HEK293 (cell line): ENCODE data around the gene MCM3AP.

ENCODE experiments used
- CTCF ChIA-PET: fragments of 350-600 bp; formaldehyde crosslinking; extraction: SDS; loops from one replicate; lab custom pipeline; 2021; ENCODE audit warnings: antibody characterized with exemption; lab: Yijun Ruan, JAX
- POLR2A ChIA-PET: fragments of 300-600 bp; formaldehyde crosslinking; extraction: SDS; loops from one replicate; lab custom pipeline; 2020; ENCODE audit warnings: antibody characterized with exemption, inconsistent platforms; lab: Yijun Ruan, JAX
- H3K27ac ChIP-seq: fragments of 200-500 bp; sonication (Bioruptor generic); 2 replicates; pipeline ENCODE4 v1.5.1; 2014; ENCODE audit warnings: low read depth, low read length, control low read depth, inconsistent platforms; ENCODE audit errors: extremely low read depth
- H3K36me3 ChIP-seq, 2 experiments: fragments of 200-500 bp in 1 of 2; sonication (Bioruptor generic) in 1 of 2; 1 replicate in 1 of 2; 2 replicates in 1 of 2; pipeline ENCODE4 v1.5.1; 2014 to 2017; ENCODE audit warnings: inconsistent platforms in 2 of 2, low read length in 2 of 2; ENCODE audit not compliant: control insufficient read depth in 2 of 2, insufficient read depth in 1 of 2
- H3K4me1 ChIP-seq: fragments of 200-500 bp; sonication (Bioruptor generic); 2 replicates; pipeline ENCODE4 v1.5.1; 2014; ENCODE audit warnings: mild to moderate bottlenecking, low read length, inconsistent platforms; ENCODE audit not compliant: control insufficient read depth, insufficient read depth
- H3K4me3 ChIP-seq: 2 replicates; pipeline ENCODE4 v1.5.1; 2011; ENCODE audit warnings: low read depth, mild to moderate bottlenecking, control low read depth, low read length, moderate library complexity
- H3K9me3 ChIP-seq: fragments of 200-500 bp; sonication (Bioruptor generic); 2 replicates; pipeline ENCODE4 v1.5.1; 2014; ENCODE audit warnings: low read depth, low read length, inconsistent platforms; ENCODE audit not compliant: control insufficient read depth, insufficient read depth
- BCL11B ChIP-seq: fragments of 450-650 bp; formaldehyde crosslinking; IDR thresholded peaks from 2 replicates; pipeline ENCODE4 v1.5.1; 2016; ENCODE audit warnings: low read depth, missing biosample characterization, missing genetic modification characterization
- EGR2 ChIP-seq: fragments of 450-650 bp; formaldehyde crosslinking; IDR thresholded peaks from 2 replicates; pipeline ENCODE4 v1.5.1; 2016; ENCODE audit warnings: low read depth, missing biosample characterization, missing genetic modification characterization
- FEZF1 ChIP-seq: fragments of 450-650 bp; formaldehyde crosslinking; IDR thresholded peaks from 2 replicates; pipeline ENCODE4 v1.5.1; 2016; ENCODE audit warnings: missing biosample characterization, missing genetic modification characterization
- HOXA7 ChIP-seq: sonication (generic); formaldehyde crosslinking; IDR thresholded peaks from 2 replicates; pipeline ENCODE4 v1.8.1; 2022; ENCODE audit warnings: missing genetic modification reagents, borderline replicate concordance
- KLF16 ChIP-seq: fragments of 450-650 bp; formaldehyde crosslinking; IDR thresholded peaks from 2 replicates; pipeline ENCODE4 v1.5.1; 2017; ENCODE audit warnings: missing biosample characterization, missing genetic modification characterization
- KLF17 ChIP-seq: fragments of 450-650 bp; formaldehyde crosslinking; IDR thresholded peaks from 2 replicates; pipeline ENCODE4 v1.5.1; 2016; ENCODE audit warnings: missing biosample characterization, missing genetic modification characterization
- REST ChIP-seq: fragments of 450-650 bp; formaldehyde crosslinking; IDR thresholded peaks from 2 replicates; pipeline ENCODE4 v1.5.1; 2016; ENCODE audit warnings: missing biosample characterization, missing genetic modification characterization
- SCRT1 ChIP-seq: fragments of 450-650 bp; formaldehyde crosslinking; IDR thresholded peaks from 2 replicates; pipeline ENCODE4 v1.5.1; 2016; ENCODE audit warnings: missing biosample characterization, missing genetic modification characterization, borderline replicate concordance
- ZIC2 ChIP-seq: fragments of 450-650 bp; formaldehyde crosslinking; IDR thresholded peaks from 2 replicates; pipeline ENCODE4 v1.5.1; 2016; ENCODE audit warnings: missing biosample characterization, missing genetic modification characterization
- ZNF223 ChIP-seq: fragments of 450-650 bp; formaldehyde crosslinking; IDR thresholded peaks from 2 replicates; pipeline ENCODE4 v1.5.1; 2016; ENCODE audit warnings: missing biosample characterization, missing genetic modification characterization
- ZNF239 ChIP-seq: fragments of 450-650 bp; formaldehyde crosslinking; IDR thresholded peaks from 2 replicates; pipeline ENCODE4 v1.5.1; 2016; ENCODE audit warnings: missing biosample characterization, missing genetic modification characterization
- ZNF274 ChIP-seq, 2 experiments: fragments of 200-500 bp in 1 of 2; fragments of 450-650 bp in 1 of 2; sonication (Bioruptor generic) in 1 of 2; formaldehyde crosslinking in 1 of 2; IDR thresholded peaks; 2 replicates each; pipeline versions ENCODE4 v1.5.1 to v1.6.1; 2014 to 2016; ENCODE audit warnings: borderline replicate concordance in 1 of 2, inconsistent platforms in 1 of 2, low read length in 1 of 2, missing biosample characterization in 1 of 2, missing genetic modification characterization in 1 of 2
- ZNF292 ChIP-seq: fragments of 450-650 bp; formaldehyde crosslinking; IDR thresholded peaks from 2 replicates; pipeline ENCODE4 v1.5.1; 2016; ENCODE audit warnings: low read depth, missing biosample characterization, missing genetic modification characterization, borderline replicate concordance
- ZNF324 ChIP-seq: fragments of 450-650 bp; formaldehyde crosslinking; IDR thresholded peaks from 2 replicates; pipeline ENCODE4 v1.5.1; 2016; ENCODE audit warnings: missing biosample characterization, missing genetic modification characterization
- ZNF473 ChIP-seq: fragments of 450-650 bp; formaldehyde crosslinking; IDR thresholded peaks from 2 replicates; pipeline ENCODE4 v1.5.1; 2017; ENCODE audit warnings: missing biosample characterization, missing genetic modification characterization
- ZNF529 ChIP-seq: fragments of 450-650 bp; formaldehyde crosslinking; IDR thresholded peaks from 2 replicates; pipeline ENCODE4 v1.5.1; 2017; ENCODE audit warnings: missing genetic modification characterization, missing biosample characterization; ENCODE audit not compliant: insufficient replicate concordance
- ZNF530 ChIP-seq: fragments of 450-650 bp; formaldehyde crosslinking; IDR thresholded peaks from 2 replicates; pipeline ENCODE4 v1.5.1; 2016; ENCODE audit warnings: low read depth, missing biosample characterization, missing genetic modification characterization
- ZNF560 ChIP-seq: fragments of 450-650 bp; formaldehyde crosslinking; IDR thresholded peaks from 2 replicates; pipeline ENCODE4 v1.5.1; 2017; ENCODE audit warnings: missing biosample characterization, missing genetic modification characterization, borderline replicate concordance
- ZNF561 ChIP-seq: fragments of 450-650 bp; IDR thresholded peaks from 2 replicates; pipeline ENCODE4 v1.5.1; 2018; ENCODE audit warnings: missing biosample characterization, missing genetic modification characterization, borderline replicate concordance
- ZNF707 ChIP-seq: fragments of 450-650 bp; formaldehyde crosslinking; IDR thresholded peaks from 2 replicates; pipeline ENCODE4 v1.5.1; 2016; ENCODE audit warnings: missing biosample characterization, missing genetic modification characterization
- TF ChIP-seq, protein P1 (sequence below): fragments of 450-650 bp; formaldehyde crosslinking; IDR thresholded peaks from 2 replicates; pipeline ENCODE4 v1.5.1; 2017; ENCODE audit warnings: missing biosample characterization, missing genetic modification characterization
- TF ChIP-seq, protein P2 (sequence below): fragments of 450-650 bp; formaldehyde crosslinking; IDR thresholded peaks from 2 replicates; pipeline ENCODE4 v1.5.1; 2016; ENCODE audit warnings: missing biosample characterization, missing genetic modification characterization, borderline replicate concordance
- TF ChIP-seq, protein P3 (sequence below): fragments of 450-650 bp; formaldehyde crosslinking; IDR thresholded peaks from 2 replicates; pipeline ENCODE4 v1.5.1; 2017; ENCODE audit warnings: missing biosample characterization, missing genetic modification characterization
- TF ChIP-seq, protein P4 (sequence below): IDR thresholded peaks from 2 replicates; pipeline ENCODE4 v1.6.1; 2011; ENCODE audit warnings: mild to moderate bottlenecking, low read depth, low read length, borderline replicate concordance

MCM3AP gene

DNA sequence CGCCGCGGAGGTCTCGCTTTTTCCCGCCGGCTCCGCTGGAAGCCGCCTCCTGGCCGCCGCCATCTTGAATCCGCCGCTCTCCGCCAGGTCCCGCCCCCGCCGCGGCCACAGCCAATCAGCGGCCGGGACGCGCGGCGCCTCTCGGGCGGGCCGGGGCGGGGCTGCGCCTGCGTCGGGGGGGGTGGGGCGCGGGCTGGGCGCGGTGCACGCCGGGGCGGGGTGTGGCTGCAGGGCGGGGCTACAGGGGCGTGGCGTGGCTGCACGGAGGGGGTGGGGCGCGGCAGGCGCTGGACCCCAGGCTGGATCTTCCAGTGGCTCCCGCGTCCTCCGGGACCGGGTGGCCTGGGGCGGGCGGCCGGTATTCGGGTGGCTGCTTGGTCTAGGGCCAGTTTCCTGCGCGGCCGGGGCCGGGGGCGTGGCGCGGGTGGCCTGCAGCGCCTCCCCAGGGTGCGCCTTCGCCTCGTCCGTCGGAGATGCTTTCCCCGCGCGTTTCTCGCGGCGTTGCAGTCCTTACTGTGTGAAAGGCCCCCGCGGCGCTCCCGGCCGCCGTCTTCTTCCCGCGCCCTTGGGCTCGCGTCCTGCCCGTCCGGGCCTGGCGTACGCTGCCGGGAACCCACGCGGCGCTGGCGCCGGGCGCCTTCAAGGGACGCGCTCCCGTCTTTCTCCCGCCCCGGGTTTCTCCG lies 39.1 kb upstream of the MCM3AP start:
- ChIA-PET CTCF (interaction anchor here (1.0 to 1.2 kb wide), 2 partner anchors 22 to 182 kb away, joined by 3 to 6 read pairs; no protein-coding TSS in a partner anchor), POLR2A (interaction anchor here (0.6 to 1.2 kb wide), 5 partner anchors 12 to 311 kb away, joined by 3 to 9 read pairs (median 3); partner anchors contain the start of genes MCM3AP, PRMT2 and YBEY)
- Histone ChIP-seq H3K27ac (peak overlapping the region; percentile 98), H3K9me3 (no peaks in the 10 kb centered on the region), H3K4me1 (peaks cover 19% of the 10 kb centered on the region), H3K4me3 (peak overlapping the region; percentile 71), H3K36me3 (peaks cover 37 to 47% of the 10 kb centered on the region in 2 experiments)
- TF ChIP-seq KLF16 (tag by site-specific recombination) (no peak; the same call in none of the 2 replicates), KLF17 (tag by site-specific recombination) (peak; percentile 79), BCL11B (no peak), ZNF274 (IDR thresholded peaks at IDR 0.05; ENCODE audit: low read length) (no peak), ZNF274 (tag by site-specific recombination; IDR thresholded peaks at IDR 0.05; ENCODE audit: borderline replicate concordance) (no peak), ZNF707 (no peak), HOXA7 (CRISPR knock-in tag) (no peak), ZNF530 (no peak), REST (tag by site-specific recombination) (no peak), ZNF292 (tag by site-specific recombination) (no peak), ZNF560 (no peak), EGR2 (tag by site-specific recombination) (no peak), ZNF473 (tag by site-specific recombination) (no peak), ZNF324 (tag by site-specific recombination) (no peak; the same call in 1 of the 2 replicates), FEZF1 (tag by site-specific recombination) (no peak), SCRT1 (tag by site-specific recombination) (no peak), ZIC2 (tag by site-specific recombination) (peak; percentile 93), ZNF223 (tag by site-specific recombination) (no peak), ZNF529 (tag by site-specific recombination) (no peak), ZNF239 (tag by site-specific recombination) (peak; percentile 72), ZNF561 (peak; percentile 27; the same call in 1 of the 2 replicates)
- TF ChIP-seq, protein P1, sequence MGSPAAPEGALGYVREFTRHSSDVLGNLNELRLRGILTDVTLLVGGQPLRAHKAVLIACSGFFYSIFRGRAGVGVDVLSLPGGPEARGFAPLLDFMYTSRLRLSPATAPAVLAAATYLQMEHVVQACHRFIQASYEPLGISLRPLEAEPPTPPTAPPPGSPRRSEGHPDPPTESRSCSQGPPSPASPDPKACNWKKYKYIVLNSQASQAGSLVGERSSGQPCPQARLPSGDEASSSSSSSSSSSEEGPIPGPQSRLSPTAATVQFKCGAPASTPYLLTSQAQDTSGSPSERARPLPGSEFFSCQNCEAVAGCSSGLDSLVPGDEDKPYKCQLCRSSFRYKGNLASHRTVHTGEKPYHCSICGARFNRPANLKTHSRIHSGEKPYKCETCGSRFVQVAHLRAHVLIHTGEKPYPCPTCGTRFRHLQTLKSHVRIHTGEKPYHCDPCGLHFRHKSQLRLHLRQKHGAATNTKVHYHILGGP (tag by site-specific recombination) = no peak
- TF ChIP-seq, protein P2, sequence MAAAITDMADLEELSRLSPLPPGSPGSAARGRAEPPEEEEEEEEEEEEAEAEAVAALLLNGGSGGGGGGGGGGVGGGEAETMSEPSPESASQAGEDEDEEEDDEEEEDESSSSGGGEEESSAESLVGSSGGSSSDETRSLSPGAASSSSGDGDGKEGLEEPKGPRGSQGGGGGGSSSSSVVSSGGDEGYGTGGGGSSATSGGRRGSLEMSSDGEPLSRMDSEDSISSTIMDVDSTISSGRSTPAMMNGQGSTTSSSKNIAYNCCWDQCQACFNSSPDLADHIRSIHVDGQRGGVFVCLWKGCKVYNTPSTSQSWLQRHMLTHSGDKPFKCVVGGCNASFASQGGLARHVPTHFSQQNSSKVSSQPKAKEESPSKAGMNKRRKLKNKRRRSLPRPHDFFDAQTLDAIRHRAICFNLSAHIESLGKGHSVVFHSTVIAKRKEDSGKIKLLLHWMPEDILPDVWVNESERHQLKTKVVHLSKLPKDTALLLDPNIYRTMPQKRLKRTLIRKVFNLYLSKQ (tag by site-specific recombination) = no peak
- TF ChIP-seq, protein P3, sequence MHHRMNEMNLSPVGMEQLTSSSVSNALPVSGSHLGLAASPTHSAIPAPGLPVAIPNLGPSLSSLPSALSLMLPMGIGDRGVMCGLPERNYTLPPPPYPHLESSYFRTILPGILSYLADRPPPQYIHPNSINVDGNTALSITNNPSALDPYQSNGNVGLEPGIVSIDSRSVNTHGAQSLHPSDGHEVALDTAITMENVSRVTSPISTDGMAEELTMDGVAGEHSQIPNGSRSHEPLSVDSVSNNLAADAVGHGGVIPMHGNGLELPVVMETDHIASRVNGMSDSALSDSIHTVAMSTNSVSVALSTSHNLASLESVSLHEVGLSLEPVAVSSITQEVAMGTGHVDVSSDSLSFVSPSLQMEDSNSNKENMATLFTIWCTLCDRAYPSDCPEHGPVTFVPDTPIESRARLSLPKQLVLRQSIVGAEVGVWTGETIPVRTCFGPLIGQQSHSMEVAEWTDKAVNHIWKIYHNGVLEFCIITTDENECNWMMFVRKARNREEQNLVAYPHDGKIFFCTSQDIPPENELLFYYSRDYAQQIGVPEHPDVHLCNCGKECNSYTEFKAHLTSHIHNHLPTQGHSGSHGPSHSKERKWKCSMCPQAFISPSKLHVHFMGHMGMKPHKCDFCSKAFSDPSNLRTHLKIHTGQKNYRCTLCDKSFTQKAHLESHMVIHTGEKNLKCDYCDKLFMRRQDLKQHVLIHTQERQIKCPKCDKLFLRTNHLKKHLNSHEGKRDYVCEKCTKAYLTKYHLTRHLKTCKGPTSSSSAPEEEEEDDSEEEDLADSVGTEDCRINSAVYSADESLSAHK (tag by site-specific recombination) = no peak
- TF ChIP-seq, protein P4, sequence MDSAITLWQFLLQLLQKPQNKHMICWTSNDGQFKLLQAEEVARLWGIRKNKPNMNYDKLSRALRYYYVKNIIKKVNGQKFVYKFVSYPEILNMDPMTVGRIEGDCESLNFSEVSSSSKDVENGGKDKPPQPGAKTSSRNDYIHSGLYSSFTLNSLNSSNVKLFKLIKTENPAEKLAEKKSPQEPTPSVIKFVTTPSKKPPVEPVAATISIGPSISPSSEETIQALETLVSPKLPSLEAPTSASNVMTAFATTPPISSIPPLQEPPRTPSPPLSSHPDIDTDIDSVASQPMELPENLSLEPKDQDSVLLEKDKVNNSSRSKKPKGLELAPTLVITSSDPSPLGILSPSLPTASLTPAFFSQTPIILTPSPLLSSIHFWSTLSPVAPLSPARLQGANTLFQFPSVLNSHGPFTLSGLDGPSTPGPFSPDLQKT = no peak
